IPS DF 4.7 (cell line): ENCODE measurements around the gene DNASE1L1.

Source experiments
- DNase-seq: peaks from one replicate; pipeline ENCODE4 v3.0.0-alpha.2; 2013; ENCODE audit warnings: low spot score; ENCODE audit errors: extremely low read depth

DNASE1L1 gene

DNA sequence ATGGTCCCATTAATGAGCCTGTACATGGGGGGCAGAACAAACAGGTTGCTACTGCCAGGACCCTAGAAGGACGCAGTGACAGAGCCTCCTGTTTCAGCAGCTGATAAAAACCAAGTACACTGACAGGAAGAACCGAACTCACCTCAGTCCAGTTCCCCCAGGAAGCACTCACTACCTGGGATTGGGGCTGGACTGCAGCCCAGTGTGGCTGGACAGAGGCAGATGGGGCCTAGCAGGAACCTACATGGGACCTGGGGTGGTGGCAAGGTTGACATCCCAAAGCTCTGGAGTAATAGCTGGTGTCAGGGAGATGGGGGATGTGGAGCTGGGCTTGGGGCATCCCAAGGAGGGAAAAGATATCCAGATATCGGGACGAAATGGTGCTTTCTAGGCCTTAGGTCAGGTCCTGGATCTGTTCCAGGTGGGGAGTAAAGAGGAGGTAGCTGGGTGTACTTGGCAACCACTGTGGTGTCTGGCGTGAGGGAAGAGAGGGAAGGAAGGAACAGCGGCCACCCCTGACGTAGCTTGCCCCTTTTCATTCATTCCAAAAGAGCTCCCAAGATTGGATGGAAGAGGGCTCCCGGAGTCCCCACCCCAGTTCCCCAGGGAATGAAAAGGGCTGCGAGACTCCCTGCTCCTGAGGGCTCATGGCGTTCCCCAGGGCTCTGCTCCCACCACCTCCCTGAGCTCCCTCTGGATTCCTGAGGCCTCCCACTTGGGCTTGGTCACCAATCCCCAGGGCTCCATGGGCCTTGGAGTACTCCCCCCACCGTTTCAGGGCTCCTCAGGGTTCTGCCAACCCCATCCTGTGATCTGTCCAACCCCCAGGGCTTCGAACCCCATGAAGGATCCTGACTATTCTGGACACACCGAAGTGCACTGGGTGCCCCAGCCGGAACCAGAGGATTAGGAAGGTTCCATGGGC lies 25.4 kb downstream of the DNASE1L1 start:
- no peak for DNase-seq

DNA sequence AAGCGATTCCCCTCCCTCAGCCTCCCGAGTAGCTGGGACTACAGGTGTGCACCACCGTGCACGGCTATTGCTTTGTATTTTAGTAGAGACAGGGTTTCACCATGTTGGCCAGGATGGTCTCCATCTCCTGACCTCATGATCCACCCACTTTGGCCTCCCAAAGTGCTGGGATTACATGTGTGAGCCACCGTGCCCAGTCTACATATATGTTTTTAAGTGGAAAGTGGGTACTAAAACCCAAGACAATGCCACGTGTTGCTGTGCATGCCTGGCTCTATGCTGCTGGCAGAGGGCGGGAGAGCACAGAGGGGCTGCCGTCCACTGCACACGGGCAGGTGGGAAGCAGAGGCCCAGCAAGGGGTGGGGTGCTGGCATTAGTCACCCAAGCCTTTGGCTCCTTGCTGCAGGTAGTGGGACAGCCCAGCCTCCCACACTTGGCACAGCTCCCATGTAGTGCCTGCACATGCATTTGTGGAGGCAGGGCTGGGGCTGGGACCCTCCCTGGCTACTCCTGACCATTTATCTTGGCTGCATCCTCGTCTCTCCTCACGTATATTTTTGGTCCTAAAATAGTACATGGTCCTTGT lies 26.5 kb downstream of the DNASE1L1 start:
- no peak for DNase-seq

DNA sequence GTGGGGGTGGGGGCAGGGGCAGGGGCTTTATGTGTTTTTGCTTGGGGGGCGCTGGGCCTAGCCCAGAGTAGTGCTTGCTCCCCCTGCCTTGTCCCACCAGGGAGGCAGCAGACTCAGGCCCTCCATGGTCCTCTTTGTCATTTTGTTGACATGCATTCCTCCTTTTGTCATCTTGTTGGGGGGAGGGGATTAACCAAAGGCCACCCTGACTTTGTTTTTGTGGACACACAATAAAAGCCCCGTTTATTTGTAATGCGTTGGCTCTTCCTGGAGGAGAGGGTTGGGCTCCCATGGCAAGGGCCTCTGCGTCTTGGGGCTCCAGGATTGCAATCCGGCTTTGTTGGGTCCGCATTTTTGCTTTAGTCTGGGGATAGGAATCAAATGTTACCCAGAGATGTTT lies 27.8 kb downstream of the DNASE1L1 start:
- DNase-seq: no peak

DNA sequence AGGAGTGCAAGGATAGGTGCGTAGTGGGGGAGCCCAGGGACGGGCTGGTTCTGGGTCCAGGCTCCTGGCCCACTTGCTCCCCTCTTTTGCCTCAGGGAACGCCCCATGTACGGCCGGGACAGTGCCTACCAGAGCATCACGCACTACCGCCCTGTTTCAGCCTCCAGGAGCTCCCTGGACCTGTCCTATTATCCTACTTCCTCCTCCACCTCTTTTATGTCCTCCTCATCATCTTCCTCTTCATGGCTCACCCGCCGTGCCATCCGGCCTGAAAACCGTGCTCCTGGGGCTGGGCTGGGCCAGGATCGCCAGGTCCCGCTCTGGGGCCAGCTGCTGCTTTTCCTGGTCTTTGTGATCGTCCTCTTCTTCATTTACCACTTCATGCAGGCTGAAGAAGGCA lies 28.3 kb downstream of the DNASE1L1 start:
- DNase-seq: no peak

DNA sequence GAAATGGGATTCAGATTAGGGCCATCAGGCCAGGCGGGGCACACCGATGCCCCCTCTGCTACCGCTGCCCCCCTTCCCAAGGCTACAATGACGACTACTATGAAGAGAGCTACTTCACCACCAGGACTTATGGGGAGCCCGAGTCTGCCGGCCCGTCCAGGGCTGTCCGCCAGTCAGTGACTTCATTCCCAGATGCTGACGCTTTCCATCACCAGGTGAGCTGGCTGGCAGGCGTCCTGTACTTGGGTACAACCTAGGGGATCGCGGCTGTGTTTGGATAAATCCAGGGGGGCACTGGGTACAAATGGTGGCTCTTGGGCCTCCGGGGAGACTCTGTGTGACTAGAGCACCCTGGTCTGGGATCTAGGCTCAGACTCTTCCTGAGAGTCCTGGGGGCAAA lies 28.9 kb downstream of the DNASE1L1 start:
- no peak for DNase-seq

DNA sequence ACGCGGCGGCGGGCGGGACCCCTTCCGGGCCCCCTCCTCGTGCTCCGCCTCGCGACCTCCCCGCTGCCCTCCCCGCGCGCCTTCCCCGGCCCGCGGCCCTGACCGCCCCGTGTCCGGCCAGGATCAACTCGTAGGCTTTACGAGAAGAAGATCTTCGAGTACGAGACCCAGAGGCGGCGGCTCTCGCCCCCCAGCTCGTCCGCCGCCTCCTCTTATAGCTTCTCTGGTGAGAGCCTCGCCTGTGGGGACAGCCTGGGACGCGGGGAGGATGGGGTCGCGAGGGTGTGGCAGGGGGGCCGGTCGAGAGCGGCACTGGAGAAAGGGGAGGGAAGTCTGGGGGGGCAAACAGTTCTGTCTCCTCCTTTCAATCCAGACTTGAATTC lies 29.5 kb downstream of the DNASE1L1 start:
- DNase-seq: no peak

DNA sequence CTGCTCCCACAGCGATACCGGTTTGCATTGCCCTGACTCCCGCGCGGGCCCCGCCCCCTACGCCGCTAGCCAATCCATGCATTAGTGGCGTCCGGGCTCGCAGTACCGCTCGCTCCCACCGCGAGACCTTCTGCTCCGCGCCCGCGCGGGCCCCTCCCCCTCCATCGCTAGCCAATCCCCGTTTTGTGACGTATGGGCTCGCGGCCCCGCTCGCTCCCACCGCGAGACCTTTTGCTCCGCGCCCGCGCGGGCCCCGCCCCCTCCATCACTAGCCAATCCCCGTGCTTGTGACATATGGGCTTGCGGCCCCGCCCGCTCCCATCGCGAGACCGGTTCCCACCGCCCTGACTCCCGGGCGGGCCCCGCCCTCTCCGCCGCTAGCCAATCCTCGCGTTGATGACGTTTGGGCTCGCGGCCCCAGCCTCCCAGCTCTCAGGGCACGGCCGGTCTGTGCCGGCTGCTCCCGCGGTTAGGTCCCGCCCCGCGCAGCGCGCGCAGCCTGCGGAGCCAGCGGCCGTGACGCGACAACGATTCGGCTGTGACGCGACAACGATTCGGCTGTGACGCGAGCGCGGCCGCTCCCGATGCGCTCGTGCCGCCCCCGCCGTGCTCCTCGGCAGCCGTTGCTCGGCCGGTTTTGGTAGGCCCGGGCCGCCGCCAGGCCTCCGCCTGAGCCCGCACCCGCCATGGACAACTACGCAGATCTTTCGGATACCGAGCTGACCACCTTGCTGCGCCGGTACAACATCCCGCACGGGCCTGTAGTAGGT lies 30.1 kb downstream of the DNASE1L1 start, which contains the start of gene EMD:
TSS of gene EMD (plus strand) at position 497 of the 770 bp plus-strand sequence. CDS start at position 687, 190 bp downstream.
- DNase-seq: no peak

DNA sequence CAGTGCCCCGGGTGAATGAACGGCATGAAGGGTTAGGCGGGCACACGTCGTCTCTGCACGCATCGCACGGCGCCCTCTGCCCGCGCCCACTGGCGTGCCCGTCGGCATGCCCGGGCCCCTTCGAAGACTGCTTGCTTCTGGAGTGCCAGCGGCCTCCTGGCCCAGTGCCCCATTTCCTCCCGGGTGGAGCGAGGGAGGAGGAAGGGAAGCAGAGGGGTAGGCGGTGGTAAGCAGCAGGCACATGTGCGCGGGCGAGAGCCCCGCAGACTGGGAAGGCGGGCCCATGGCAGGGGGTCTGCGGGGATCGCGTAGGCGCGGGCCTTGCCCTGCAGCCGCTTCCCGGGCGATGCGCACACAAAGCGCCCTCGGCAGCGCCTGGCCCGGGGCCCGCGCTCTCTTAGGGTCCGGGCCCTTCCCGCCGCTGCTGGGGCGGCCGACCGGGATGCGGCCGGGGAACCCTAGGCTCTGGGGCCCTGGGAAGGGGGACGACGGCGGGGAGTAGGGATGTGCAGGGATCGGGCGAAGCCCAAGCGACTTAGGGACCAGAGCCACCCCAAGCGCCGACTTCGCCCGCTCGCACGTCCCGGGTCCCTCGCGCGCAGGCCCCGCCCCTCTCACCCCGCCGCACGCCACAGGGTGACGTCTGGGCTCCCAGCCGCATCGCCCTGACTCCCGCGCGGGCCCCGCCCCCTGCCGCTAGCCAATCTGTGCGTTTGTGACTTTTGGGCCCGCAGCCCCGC lies 30.8 kb downstream of the DNASE1L1 start:
- DNase-seq: no peak

DNA sequence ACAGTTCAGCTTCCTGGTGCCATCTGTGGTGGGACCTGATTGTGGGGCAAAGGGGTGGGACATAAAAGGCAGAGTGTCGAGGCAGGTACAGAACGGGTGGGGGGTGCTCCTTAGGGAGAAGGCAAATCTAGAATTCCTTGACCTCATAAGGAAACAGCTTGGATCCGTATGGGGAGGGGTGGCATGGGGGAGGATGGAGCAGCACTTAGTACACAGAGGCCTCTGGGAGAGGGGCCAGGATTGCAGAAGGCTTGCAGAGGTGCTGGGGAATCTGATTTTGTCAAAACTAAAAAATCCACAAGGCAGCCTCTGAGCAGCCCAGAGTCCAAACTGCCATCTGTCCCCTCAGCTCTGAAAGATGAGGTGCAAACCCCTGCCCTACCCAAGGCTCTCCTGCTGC lies 32.3 kb downstream of the DNASE1L1 start:
- no peak for DNase-seq

DNA sequence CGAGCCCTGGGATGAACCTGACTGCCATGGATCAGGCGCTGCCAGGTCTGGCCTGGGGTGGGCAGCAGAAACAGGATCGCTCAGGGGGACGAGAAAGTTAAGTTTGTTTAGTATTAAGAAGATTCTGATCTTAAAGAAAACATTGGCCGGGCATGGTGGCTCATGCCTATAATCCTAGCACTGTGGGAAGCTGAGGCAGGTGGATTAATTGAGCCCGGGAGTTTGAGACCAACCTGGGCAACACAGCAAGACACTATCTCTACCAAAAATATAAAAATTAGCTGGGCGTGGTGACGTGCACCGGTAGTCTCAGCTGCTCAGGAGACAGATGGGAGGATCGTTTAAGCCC lies 33.9 kb downstream of the DNASE1L1 start:
- no peak for DNase-seq

DNA sequence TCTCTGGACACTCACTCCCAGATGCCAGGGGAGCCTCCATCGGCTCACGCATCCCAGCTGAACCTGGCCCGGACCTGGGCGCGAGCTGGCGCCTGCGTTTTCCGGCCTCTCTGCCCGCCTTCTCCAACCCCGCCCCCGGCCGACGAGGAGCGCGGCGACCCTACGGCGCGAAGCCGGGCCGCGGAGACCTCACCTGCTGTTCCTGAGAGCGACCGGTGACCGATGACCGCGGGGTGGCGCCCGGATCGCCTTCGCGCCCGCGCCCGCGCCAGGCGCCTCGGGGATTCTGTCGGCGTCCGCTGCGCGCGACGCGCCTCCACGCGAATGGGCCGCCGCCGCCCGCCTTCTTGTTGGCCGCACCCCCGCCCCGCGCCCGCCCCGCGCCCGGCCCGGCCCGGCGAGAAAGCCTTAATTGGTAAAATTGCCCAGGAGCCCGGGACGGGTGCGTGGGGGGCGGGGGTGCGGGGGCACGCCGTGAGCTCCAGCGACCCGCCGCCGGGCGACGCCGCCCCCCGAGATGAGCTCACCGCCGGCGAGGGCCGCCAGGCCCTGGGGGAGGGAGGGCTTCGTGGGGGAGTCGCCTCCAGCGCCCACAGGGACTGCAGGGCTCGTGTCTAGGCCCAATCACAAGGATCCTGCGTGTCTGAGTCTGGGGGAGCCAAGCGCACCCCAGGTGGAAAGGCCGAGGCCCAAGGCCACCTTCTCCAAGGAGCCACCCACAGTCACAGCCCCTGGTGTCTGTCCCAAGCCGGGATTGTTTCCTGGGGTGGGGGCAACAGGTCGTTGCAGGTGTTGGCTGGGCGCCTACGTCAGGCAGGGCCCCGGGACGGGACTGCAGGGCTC lies 34.5 kb downstream of the DNASE1L1 start, which contains the start of gene FLNA:
TSS of gene FLNA (minus strand) at position 322 of the 843 bp plus-strand sequence. CDS start 3,389 bp downstream, outside the sequence.
- DNase-seq: no peak

DNA sequence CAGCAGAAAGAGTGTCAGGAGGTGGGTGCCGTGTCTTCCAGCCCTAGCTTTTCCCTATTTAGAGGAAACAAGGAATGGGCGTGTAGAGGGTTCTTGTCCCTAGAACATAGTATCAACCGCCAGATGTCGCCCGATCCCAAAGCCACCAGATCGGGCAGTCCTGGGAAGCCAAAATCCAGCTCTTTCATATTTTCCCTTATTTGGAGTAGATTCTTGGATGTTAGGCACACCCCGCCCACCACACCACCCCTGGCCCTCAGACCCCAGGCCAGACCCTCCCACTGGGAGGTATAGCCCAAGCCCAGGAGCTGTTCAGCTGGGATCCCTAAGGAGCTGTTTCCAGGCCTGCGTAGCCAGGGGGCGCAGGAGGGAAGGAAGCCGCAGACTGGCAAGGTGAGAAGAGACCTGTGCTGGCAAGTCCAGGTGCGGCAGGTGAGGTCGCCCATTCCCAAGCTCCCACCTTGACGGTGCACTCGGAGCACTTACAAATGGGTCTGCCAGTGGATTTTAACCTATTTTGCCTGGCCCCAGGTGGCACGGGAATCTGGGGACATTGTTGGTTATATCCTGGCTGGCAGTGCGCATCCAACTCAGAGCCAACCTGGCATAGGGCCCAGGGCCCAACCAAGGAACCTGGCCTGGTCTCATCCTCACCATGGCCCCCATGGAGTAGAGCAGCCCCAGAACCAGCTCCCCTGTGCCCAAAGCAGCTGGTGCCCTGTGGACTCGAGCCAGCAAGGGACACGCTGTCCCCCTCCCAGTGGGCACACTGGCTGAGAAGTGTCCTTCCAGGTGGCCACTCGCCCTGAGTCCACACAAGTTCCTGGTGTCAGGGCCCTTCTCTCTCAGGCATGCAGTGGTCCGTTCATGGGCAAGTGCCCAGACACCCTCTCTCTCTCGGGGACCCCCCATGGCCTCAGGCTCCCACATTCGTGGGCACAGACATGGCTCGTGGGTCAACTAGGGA lies 35.4 kb downstream of the DNASE1L1 start:
- DNase-seq: no peak

DNA sequence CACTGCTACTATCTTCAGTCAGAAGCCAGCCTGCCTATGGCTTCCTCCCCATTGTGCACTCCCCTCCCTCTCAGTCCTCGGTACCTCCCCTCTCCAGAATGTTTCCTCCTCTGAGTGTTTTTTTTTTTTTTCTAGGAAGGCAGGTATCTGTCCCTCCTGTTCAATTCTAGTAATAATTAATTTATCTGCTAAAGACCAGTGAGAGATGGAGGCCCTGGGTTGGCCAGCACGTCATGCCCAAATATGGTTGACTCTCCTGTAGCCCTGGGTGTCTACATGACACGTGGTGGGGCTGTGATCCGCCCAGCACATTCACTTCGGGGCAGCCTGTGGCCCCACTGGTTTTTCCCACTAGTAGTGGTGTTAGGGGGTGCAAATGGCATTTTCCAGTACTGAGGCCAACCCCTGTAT lies 36.4 kb downstream of the DNASE1L1 start:
- no peak for DNase-seq

DNA sequence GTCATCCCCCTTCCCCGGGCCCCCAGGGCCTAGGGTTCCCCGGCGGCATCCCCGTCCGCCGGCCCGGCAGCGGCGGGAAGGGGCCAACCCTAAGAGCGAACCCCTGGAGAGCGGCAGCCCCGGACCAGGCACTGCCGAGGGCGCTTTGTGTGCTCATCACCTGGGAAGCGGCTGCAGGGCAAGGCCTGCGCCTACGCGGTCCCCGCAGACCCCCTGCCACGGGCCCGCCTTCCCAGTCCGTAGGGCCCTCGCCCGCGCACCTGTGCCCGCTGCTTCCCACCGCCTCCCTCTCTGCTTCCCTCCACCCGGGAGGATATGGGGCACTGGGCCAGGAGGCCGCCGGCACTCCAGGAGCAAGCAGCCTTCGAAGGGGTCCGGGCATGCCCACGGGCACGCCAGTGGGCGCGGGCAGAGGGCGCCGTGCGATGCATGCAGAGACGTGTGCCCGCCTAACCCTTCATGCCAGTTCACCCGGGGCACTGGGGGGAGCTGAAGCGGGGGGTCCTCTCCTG lies 37.2 kb downstream of the DNASE1L1 start:
- no peak for DNase-seq

DNA sequence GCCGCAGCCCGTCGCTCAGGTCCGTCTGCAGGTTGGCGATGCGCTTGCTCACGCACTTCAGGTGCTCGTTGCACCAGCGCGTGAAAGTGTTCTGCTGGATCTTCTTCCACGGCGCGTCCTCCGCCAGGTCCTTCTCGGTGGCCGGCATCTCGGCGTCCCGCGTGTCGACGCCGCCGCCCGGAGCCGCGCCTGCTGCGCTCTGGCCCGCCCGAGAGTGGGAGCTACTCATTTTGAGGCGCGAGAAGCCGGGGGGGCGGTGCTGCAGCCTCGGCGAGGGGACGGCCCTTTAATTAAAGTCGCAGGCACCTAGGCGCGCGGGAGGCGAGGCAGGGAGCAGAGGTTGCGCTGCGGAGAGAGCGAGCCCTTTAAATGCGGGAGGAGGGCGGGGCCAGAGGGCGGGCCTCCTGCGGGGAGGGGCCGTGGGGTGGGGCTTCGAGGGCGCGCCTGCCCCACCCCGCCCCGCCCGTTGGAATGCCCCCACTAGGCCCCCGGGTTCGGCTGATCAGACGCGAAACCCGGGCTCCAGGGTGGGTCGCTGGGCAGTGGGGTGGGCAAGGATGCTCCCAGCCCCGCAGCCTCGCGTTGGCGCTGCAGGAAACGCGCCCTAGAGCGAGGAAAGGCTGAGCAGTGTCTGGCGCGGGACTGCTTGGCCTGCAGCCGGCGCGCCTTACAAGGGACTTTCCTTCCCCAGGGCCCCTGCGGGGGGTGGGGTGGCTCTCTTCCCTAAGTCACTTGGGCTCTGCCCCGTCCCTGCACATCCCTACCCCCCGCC lies 37.9 kb downstream of the DNASE1L1 start:
- no peak for DNase-seq

DNA sequence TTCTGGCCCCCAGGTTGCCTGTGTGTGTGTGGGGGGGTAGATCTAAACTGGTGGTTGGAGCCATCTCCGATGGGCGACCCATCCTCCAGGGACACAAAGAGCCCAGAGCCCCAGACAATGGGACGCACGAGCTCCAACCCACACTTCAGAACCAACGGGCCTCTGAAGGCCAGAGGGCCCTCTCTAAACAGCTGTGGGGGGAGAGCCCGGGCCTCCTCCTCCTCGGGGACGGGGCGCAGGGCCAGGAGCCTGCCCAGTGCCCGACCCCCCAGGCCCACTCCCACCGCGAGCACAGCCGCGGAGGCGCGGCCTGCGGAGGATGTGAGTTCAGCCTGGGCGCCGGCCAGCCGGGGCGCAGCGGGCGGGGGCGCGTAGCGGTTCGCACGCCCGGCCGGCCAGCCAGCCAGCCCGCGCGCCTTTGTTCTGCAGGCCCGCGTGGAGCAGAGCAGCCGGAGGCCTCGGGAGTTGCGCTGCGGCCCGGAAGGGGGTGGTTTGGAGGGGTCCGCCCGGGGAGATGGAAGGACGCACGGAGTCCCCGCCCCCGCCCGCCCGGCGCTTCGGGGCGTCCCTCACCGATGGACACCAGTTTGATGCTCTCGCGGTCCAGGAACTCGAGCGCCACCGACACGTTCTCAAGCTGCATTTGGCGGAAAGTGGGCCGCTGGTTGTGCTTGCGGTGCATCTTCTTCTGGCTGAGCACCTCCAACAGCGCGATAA lies 38.6 kb downstream of the DNASE1L1 start:
- no peak for DNase-seq

DNA sequence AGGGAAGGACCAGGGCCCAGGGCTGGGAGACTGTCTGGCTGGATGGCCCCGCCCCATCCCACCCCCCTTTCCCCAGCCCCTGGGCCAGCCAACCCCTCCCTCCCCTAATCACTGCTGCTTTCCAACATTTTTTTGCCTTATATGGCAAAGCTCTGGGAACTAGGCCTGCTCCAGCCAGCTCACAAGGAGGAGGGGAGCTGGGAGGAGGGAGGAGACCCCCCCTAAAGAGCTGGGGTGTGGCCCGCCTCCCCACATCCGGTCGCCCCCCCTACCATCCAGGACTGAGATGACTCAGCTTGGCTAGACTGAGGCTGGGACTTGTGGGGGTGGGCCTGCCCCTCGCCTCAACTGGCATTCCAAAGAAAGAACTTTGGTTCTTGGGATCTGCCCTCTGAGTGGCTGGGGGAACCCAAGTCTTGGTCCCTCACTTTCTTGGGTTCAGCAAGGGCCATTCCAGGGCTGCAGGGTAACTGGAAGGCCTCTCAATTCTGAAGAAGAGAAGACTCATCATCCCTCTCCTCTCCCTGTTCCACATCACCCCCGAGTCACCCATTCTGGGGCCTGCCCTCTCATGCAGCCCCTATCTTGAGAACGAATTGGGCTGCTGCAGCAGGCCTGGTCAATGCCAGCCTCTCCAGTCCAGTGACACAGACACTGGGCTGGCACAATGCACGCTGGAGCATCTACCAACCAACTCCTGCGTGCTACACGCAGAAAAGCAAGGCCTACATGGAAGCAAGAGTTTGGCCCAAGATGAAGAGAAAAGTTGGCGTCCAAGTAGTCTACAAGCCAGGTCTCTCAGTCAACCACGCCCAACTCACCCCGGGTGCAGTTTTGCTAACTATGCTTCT lies 39.4 kb downstream of the DNASE1L1 start:
- DNase-seq: no peak
